ENCODE results near the gene STYK1. TPM values are rescaled to one million over a fixed set of nuclear protein-coding genes. Genes with fewer than 3 reads are reported as not detected.
A peak's percentile ranks its signal among the peaks of the same experiment; 100 is the strongest.
"Not testable (repeated sequence)": the region's sequence is repeated elsewhere in the genome, so short reads cannot be mapped to it uniquely, and the experiment has no call there.

STYK1 gene
- total and polyA plus RNA-seq, 4 donors: 0.67 to 1.3 (median 0.89) TPM

GRCh38 chr12:10582704-10583103 lies 91.1 kb downstream of the STYK1 start:
- ATAC-seq (ENCODE audit: insufficient read depth, low FRiP score) (no peak), DNase-seq (no peak)
- no peak for TF ChIP-seq CTCF (IDR thresholded peaks at IDR 0.05; ENCODE audit: control extremely low read depth, extremely low read depth)
- no peaks in the 10 kb centered on the region for H3K4me1 ChIP-seq (ENCODE audit: control insufficient read depth in 5 of 5, insufficient read depth in 5 of 5, low read length in 5 of 5)
- H3K9ac ChIP-seq (ENCODE audit: insufficient read depth in 1 of 2, low read length in 2 of 2): no peak overlapping the region
- H3K27ac ChIP-seq (ENCODE audit: low read depth in 1 of 2, low read length in 1 of 2): no peak overlapping the region
- no peak overlapping the region for H3K4me3 ChIP-seq
- no peaks in the 10 kb centered on the region for H3K27me3 ChIP-seq (ENCODE audit: control insufficient read depth in 3 of 3, insufficient read depth in 3 of 3, low read length in 2 of 3)
- 86 to 97% methylated on average over 3 of the region's 3 CpGs for WGBS, 2 donors
- peaks cover 0 to 4% (median 1%) of the 10 kb centered on the region in 4 donors for H3K36me3 ChIP-seq (ENCODE audit: control insufficient read depth in 4 of 4, insufficient read depth in 4 of 4, low read length in 4 of 4)
- peaks cover 0 to 3% (median 0%) of the 10 kb centered on the region in 4 donors for H3K9me3 ChIP-seq (ENCODE audit: control insufficient read depth in 4 of 4, insufficient read depth in 3 of 4, low read length in 3 of 4)

- DNase-seq; H3K9ac ChIP-seq (ENCODE audit: insufficient read depth in 1 of 2, low read length in 2 of 2); ATAC-seq (ENCODE audit: insufficient read depth, low FRiP score); H3K9me3 ChIP-seq (ENCODE audit: control insufficient read depth in 4 of 4, insufficient read depth in 3 of 4, low read length in 3 of 4); H3K4me3 ChIP-seq; H3K27me3 ChIP-seq (ENCODE audit: control insufficient read depth in 3 of 3, insufficient read depth in 3 of 3, low read length in 2 of 3); H3K4me1 ChIP-seq (ENCODE audit: control insufficient read depth in 5 of 5, insufficient read depth in 5 of 5, low read length in 5 of 5); H3K27ac ChIP-seq (ENCODE audit: low read depth in 1 of 2, low read length in 1 of 2); H3K36me3 ChIP-seq (ENCODE audit: control insufficient read depth in 4 of 4, insufficient read depth in 4 of 4, low read length in 4 of 4): not testable (repeated sequence)
- 97 to 98% methylated on average over 3 of the region's 3 CpGs for WGBS, 2 donors
These were observed 91.7 kb downstream of the STYK1 start for GRCh38 chr12:10582133-10582532.

- no peak overlapping the region for H3K4me3 ChIP-seq
- H3K36me3 ChIP-seq (ENCODE audit: control insufficient read depth in 4 of 4, insufficient read depth in 4 of 4, low read length in 4 of 4): no peaks in the 10 kb centered on the region
- no peaks in the 10 kb centered on the region for H3K9me3 ChIP-seq (ENCODE audit: control insufficient read depth in 4 of 4, insufficient read depth in 3 of 4, low read length in 3 of 4)
- no peaks in the 10 kb centered on the region for H3K4me1 ChIP-seq (ENCODE audit: control insufficient read depth in 5 of 5, insufficient read depth in 5 of 5, low read length in 5 of 5)
- no peak for TF ChIP-seq CTCF (IDR thresholded peaks at IDR 0.05; ENCODE audit: control extremely low read depth, extremely low read depth)
- no peaks in the 10 kb centered on the region for H3K27me3 ChIP-seq (ENCODE audit: control insufficient read depth in 3 of 3, insufficient read depth in 3 of 3, low read length in 2 of 3)
- H3K27ac ChIP-seq (ENCODE audit: low read depth in 1 of 2, low read length in 1 of 2): no peak overlapping the region
- ATAC-seq (ENCODE audit: insufficient read depth, low FRiP score) (no peak), DNase-seq (no peak)
- H3K9ac ChIP-seq (ENCODE audit: insufficient read depth in 1 of 2, low read length in 2 of 2): no peak overlapping the region
- 72 to 77% methylated on average over 2 of the region's 2 CpGs for WGBS, 2 donors
These were observed 99.5 kb downstream of the STYK1 start for GRCh38 chr12:10574307-10574706.

DNA sequence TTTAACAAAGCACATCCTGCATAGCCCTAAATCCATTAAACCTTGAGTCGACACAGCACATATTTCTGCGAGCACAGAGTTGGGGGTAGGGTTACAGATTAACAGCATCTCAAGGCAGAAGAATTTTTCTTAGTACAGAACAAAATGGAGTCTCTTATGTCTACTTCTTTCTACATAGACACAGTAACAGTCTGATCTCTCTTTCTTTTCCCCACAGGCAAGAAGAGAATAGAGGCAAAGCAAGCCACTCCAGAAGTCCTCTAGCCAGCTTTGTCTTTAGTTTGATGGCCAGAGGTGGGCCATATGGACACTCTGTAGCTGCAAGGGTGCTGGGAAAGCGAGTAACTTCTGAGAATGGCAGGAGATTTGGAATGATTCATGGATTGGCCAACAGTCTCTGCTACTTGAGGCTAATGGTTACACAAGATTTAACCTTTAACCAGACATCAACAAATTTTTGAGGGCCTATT lies 101.8 kb downstream of the STYK1 start:
- DNase-seq; H3K9ac ChIP-seq (ENCODE audit: insufficient read depth in 1 of 2, low read length in 2 of 2); H3K4me1 ChIP-seq (ENCODE audit: control insufficient read depth in 5 of 5, insufficient read depth in 5 of 5, low read length in 5 of 5); H3K27me3 ChIP-seq (ENCODE audit: control insufficient read depth in 3 of 3, insufficient read depth in 3 of 3, low read length in 2 of 3); H3K36me3 ChIP-seq (ENCODE audit: control insufficient read depth in 4 of 4, insufficient read depth in 4 of 4, low read length in 4 of 4); H3K4me3 ChIP-seq; H3K9me3 ChIP-seq (ENCODE audit: control insufficient read depth in 4 of 4, insufficient read depth in 3 of 4, low read length in 3 of 4): not testable (repeated sequence)
- peak overlapping the region in 1 of 2 donors; percentile 75 for H3K27ac ChIP-seq (ENCODE audit: low read depth in 1 of 2, low read length in 1 of 2)
- ATAC-seq (ENCODE audit: insufficient read depth, low FRiP score): peak; percentile 65
- 58 to 77% methylated on average over 3 of the region's 3 CpGs for WGBS, 2 donors
